Stimulated activated CD4-positive, alpha-beta T cell treated with anti-CD3 and anti-CD28 coated beads, Interleukin-1b, Interleukin-23, amount 100 ng/mL, for 48 hours (primary cell): Measurements from ENCODE around the gene NSMF.
A peak's percentile ranks its signal among the peaks of the same experiment; 100 is the strongest.

Experiments
- DNase-seq: peaks from one replicate; pipeline ENCODE4 v3.0.0-alpha.2; 2020

Gene NSMF

DNA sequence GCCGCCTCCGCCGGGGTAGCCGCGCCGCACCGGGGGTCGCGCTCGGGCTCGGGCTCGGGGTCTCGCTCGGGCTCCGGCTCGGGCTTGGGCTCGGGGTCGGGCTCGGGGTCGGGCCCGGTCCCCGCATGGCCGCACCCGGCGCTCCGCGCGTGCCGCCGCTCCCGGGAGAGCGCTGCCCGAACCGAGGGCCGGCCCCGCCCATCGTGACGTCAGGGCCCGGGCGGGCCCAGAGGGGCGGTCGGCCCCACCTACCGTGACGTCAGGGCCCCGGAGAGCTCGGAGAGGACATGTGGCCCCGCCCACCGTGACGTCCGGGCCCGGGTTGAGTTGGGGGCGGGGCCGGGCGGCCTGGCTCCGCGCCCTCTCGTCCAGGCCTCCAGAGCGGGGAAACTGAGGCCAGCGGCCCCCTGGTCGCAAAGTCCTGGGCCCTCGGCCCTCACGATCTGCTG, at the start of gene NSMF:
Gene NSMF, minus strand, starts transcription at position 183 of the 449 bp plus-strand sequence. CDS start 232 bp downstream, outside the sequence.
- peak; percentile 93 for DNase-seq

- no peak for DNase-seq
These were observed 47.6 kb upstream of the NSMF start for GRCh38 chr9:137506702-137507171.

- DNase-seq = no peak
These were observed 47.1 kb upstream of the NSMF start for GRCh38 chr9:137506274-137506673.

- DNase-seq = no peak
These were observed 46.4 kb upstream of the NSMF start for GRCh38 chr9:137505421-137506140.

DNA sequence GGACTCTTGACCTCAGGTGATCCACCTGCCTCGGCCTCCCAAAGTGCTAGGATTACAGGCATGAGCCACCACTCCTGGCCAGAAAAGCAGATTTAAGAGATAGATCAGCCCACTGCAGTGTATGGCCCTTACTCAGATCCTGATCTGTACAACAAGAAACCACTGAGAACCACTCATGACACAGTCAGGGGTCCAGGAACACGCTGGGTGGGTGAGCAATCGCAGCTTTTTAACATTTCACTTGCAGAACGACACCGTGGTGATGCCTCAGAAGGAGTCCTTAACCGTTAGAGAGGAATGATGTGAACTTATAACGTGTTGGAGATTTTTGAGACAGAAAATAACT, 45.3 kb upstream of the NSMF start:
- no peak for DNase-seq

GRCh38 chr9:137502008-137502911, 43.1 kb upstream of the NSMF start:
- no peak for DNase-seq

- DNase-seq = no peak
These were observed 42.3 kb upstream of the NSMF start for GRCh38 chr9:137501457-137501856.

DNA sequence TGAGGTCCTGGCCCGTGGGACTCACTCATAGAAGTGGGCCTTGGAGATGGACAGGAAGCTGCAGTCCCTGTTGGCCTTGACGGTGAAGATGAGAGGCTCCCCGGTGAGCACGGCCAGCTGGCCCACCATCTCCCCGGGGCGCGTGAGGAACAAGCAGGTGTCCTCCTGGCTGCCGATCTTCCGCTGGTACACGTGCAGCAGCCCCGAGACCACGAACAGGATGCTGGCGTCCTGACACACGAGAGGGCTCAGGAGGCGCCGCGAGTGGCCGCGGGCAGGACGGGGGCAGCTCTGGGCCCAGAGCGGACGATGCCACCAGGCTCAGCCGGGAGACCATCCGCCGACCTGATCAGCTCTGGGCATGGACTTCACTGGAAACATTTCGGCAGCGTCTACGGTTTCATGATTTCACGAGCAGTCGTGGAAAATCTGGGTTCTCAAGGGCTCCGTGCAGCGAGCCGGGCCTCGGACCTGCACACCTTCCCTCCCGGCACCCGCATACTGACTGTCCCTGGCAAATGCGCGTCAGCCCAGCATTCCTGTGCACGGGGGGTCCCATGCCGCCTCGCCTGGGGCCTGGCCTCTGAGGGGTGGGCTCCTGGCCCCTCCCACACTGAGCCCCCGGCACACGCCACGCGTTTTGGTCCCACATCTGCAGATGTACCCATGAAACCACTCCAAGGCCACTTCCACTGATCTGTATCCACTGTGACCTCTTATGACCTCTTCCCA, 41.7 kb upstream of the NSMF start:
- DNase-seq = no peak

- DNase-seq = no peak
These were observed 40.9 kb upstream of the NSMF start for GRCh38 chr9:137499858-137500661.

DNA sequence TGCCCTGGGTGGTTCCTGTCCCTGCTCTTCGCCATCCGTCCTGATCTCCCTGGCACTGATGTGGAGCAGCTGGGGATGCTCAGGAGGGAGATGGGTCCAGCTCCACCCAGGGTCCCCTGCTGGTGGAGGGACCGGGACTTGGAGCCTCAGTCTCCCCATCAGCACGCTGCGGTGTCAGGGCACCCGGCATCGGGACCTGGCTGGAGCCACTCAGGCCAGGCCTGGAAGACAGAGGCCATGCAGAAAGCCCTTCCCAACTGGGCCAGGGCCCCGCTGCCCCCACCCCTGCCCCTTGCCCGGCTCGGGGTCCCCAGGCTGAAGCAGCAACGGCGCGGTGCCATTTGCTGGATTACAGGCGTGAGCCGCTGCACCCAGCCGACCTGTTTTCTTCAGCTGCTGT, 40.3 kb upstream of the NSMF start:
- DNase-seq = no peak

DNA sequence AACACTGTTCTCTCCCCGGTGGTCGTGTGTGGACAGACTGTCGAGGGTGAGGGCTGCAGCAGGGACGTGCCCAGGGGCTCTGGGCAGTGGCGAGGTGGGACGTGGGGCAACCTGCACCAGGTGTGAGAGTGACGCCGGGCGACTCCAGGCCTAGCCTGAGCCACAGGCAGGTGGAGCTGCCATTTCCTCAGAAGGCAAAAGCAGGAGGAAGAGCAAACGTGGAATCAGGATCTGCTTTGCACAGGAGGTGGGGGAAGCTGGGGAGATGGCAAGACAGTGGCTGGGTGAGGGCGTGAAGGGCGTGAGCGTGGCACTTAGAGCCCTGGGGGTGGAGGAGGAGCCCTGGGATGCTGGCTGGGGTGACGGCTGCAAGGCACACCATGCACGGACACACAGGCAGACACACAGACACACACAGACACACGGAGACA, 39.6 kb upstream of the NSMF start:
- DNase-seq = no peak

DNA sequence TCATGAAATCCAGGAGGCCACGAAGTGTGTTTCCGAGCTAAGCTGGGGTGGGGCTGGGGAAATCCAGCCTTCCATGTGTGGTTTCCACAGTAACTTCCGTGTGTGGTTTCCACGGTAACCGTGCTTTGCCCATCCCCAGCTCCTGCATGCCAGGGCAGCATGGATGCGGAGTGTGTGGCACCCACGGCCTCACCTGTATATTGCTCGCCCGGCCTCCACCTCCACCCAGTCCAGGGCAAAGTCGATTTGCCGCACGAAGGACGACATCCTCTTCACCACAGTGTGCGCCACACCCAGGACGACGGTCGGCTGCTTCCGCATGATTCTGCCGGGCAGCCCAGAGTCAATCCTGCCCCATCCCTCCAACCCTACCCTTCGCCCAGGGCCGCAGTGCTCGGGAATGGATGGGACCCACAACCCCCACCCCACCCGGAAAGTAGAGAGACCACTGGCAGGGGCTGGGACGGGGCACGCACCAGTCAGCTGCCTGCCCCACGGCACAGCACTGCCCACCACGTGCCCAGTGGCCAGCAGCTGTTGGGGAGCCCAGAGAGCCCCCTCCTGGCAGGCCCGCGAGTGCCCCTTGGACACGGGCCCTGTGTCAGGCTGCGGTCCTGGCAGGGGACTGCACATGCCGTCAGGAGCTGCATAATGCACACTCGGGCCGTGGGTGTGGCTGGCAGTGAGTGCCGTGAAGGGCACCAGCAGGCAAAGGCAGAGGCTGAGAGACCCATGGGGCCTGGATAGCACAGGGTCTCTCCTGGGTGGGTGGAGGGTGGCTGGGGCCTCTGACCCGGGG, 39.0 kb upstream of the NSMF start:
- no peak for DNase-seq

- DNase-seq = no peak
These were observed 37.7 kb upstream of the NSMF start for GRCh38 chr9:137496601-137497375.

DNA sequence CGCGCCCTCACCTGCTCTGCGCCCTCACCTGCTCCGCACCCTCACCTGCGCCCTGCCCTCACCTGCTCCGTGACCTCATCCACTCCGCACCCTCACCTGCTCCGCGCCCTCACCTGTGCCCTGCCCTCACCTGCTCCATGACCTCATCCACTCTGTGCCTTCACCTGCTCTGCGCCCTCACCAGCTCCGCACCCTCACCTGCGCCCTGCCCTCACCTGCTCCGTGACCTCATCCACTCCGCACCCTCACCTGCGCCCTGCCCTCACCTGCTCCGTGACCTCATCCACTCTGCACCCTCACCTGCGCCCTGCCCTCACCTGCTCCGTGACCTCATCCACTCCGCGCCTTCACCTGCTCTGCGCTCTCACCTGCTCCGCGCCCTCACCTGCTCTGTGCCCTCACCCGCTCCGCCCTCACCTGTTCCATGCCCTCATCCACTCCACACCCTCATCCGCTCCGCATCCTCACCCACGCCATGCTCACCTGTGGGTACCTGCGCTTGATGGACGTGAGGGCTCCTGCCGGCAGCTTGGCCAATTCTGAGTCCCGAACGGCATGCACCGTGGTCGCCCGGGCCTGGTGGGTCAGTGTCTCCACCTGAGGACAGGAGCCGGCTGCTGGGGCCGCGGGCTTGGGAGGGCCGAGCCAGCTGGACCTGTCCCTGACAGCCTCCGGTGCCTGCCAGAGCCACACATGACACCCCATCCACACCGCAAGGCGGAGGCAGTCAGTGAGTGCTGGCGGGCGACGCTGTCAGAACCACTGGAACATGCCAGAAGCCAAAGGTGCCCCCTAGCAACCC, 35.6 kb upstream of the NSMF start:
- DNase-seq = no peak

GRCh38 chr9:137494104-137494544, 35.0 kb upstream of the NSMF start:
- no peak for DNase-seq

- no peak for DNase-seq
These were observed 34.4 kb upstream of the NSMF start for GRCh38 chr9:137493364-137494103.

GRCh38 chr9:137492464-137493363, 33.6 kb upstream of the NSMF start:
- DNase-seq = peak; percentile 48
